GM13977 (cell line): Measurements from ENCODE around the gene ZNF362.

Experiments
- DNase-seq: peaks from one replicate; pipeline ENCODE4 v3.0.0; 2012; ENCODE audit warnings: low spot score
- in situ Hi-C: fragments of 300-500 bp; cut with MboI; formaldehyde crosslinking; loops from one replicate; pipeline ENCODE4 v1.12.0; 2022; ENCODE audit warnings: low sequenced_read_pairs, low pct_unique_long_range_greater_than_20kb, mixed read lengths, inconsistent platforms; ENCODE audit not compliant: unreplicated experiment
- TF ChIP-seq, protein P1 (sequence below): IDR thresholded peaks from 2 replicates; pipeline ENCODE4 v1.5.1; 2012; ENCODE audit warnings: mild to moderate bottlenecking, control low read depth; ENCODE audit not compliant: insufficient read depth; ENCODE audit errors: extremely low read depth, missing control alignments

The ZNF362 gene

DNA sequence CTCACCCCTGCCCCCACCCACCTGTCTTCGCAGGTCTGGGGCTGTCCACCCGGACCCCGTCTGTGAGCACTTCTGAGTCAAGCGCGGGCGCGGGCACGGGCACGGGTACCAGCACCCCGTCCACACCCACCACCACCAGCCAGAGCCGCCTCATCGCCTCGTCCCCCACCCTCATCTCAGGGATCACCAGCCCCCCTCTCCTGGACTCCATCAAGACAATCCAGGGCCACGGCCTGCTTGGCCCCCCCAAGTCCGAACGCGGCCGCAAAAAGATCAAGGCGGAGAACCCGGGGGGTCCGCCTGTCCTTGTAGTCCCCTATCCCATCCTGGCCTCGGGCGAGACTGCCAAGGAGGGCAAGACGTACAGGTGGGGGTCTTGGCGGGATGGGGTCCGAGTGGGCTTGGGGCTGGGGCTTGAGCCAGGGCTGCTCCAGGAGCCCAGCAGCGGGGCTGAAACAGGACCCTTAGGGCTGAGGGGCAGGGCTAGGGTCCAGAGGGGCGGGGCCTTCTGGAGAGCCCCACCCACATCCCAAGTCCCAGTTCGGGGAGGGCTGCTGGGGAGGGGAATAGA, 23.9 kb downstream of the ZNF362 start:
- TF ChIP-seq, protein P1, sequence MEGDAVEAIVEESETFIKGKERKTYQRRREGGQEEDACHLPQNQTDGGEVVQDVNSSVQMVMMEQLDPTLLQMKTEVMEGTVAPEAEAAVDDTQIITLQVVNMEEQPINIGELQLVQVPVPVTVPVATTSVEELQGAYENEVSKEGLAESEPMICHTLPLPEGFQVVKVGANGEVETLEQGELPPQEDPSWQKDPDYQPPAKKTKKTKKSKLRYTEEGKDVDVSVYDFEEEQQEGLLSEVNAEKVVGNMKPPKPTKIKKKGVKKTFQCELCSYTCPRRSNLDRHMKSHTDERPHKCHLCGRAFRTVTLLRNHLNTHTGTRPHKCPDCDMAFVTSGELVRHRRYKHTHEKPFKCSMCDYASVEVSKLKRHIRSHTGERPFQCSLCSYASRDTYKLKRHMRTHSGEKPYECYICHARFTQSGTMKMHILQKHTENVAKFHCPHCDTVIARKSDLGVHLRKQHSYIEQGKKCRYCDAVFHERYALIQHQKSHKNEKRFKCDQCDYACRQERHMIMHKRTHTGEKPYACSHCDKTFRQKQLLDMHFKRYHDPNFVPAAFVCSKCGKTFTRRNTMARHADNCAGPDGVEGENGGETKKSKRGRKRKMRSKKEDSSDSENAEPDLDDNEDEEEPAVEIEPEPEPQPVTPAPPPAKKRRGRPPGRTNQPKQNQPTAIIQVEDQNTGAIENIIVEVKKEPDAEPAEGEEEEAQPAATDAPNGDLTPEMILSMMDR, result no peak
- no peak for DNase-seq
- in situ Hi-C loops, result no loop called here

DNA sequence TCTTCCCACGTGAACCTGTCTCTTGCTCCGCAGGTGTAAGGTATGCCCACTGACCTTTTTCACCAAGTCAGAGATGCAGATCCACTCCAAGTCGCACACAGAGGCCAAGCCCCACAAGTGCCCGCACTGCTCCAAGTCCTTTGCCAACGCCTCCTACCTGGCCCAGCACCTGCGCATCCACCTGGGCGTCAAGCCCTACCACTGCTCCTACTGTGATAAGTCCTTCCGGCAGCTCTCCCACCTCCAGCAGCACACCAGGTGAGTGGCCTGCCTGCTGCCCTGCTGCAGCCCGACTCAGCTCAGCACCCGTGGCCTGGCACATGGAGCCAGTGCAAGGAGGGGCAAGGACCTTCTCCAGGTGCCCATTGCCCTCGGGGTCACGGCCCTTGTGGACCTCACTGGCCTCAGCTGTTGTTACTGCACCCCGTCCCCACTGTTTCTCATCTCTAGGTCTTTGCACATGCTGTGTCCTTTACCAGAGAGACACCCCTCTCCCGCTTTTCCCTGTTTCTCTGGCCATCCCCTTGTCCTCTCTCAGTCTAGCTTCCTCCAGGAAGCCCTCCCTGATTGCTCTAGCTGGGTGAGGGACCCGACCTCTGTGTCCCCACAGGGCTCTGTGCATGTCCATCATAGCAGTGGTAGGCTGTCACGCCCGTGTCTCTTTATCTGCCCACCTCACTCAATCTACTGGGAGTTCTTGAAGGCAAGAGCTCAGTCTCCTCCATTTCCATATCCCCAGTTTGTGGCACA, 25.4 kb downstream of the ZNF362 start:
- TF ChIP-seq, protein P1, result no peak
- no peak for DNase-seq
- in situ Hi-C loops, result no loop called here

DNA sequence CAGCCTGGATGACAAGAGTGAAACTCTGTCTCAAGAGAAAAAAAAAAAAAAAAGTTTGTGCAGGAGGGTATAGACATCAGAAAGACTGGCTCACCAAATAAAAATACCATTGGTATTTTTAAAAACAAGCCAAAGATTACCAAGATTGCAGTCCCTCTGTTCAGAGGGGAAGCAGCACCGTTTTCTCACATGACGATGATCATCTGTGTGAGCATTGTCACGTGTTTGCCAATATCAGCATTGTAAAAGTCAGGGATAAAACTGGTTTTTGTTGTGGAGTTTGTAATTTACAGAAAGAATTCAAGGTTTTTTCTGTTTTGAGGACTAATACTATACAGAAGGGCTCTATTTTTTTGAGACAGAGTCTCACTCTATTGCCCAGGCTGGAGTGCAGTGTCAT, 26.5 kb downstream of the ZNF362 start:
- in situ Hi-C loops, result no loop called here
- TF ChIP-seq, protein P1, result no peak
- DNase-seq, result no peak

DNA sequence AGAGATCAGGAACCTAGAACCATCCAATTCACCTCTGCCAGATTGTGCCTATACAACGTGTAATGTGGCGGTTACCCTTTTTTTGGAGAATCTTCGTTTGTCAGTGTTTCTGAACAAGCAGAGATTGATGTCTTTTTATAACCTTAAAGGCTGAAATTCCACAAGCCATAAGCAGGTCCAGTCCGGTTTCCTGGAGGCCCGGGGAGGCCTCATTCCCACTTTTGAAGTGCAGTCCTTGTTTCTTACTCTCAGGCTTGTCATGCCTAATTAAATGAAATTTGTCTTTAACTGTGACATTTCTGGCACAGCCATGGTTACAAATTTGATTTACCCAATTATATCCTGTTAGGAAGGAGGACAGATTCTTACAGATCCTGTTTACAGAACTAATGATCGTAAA, 27.8 kb downstream of the ZNF362 start:
- TF ChIP-seq, protein P1, result no peak
- in situ Hi-C loops, result no loop called here
- DNase-seq, result no peak

DNA sequence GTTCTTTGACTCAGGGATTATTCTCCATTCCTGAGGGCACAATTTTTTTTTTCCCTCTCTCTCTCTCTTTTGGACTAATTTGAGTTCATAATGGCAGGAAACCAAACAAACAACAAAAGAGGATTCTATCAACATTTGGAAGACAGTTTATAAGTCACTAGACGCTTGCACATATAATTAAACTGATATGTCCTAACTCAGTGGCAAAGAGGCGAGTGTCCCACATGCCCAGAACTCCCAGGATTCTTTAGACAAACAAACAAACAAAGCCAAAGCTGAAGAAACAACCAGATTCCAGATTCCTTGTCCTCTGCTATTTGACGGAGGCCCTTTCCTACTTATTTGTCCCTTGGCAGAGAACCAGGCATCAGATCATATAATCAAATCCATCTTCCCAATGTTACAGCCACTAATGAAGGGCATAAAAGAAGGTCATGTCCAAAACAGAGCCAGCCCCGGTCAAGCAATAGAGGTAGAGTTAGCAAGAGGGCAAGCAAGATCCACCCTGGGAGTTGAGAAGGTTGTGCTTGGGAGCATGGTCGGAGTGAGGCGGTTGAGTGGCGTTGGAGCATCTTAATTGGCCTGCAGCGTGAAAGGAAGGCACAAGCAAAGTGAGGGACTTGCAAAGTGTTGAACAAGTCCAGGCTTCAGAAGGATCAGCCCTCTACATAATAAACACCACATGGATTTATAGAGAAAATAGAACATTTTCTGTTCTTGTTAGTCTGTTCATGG, 30.3 kb downstream of the ZNF362 start:
- TF ChIP-seq, protein P1, result no peak
- in situ Hi-C loops, result no loop called here
- DNase-seq, result no peak

DNA sequence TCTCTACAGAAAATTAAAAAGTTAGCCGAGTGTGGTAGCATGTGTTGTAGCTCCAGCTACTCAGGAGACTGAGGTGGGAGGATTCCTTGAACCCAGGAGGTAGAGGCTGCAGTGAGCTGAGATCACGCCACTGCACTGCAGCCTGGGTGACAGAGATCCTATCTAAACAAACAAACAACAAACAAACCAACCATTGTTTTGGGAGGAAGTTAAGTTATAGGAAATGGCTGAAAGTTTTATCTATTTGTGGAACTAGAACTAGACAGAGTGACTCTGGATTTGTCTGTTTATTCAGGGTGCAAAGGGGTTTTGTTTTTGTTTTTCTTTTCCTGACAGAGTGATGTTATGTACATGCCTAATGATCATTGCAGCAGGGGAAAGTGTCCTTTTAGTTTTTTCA, 31.0 kb downstream of the ZNF362 start:
- in situ Hi-C loops, result no loop called here

More for the DNA sequence above, 31.0 kb downstream of the ZNF362 start:
- TF ChIP-seq, protein P1, result no peak
- DNase-seq, result no peak
